ENCODE measurements around the gene TFPI2. TPM values are rescaled to one million over a fixed set of nuclear protein-coding genes. Genes with fewer than 3 reads are reported as not detected.

The TFPI2 gene, protein sequence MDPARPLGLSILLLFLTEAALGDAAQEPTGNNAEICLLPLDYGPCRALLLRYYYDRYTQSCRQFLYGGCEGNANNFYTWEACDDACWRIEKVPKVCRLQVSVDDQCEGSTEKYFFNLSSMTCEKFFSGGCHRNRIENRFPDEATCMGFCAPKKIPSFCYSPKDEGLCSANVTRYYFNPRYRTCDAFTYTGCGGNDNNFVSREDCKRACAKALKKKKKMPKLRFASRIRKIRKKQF
- 1 to 10 TPM; 3.4 to 4.7 TPM for total RNA-seq

DNA sequence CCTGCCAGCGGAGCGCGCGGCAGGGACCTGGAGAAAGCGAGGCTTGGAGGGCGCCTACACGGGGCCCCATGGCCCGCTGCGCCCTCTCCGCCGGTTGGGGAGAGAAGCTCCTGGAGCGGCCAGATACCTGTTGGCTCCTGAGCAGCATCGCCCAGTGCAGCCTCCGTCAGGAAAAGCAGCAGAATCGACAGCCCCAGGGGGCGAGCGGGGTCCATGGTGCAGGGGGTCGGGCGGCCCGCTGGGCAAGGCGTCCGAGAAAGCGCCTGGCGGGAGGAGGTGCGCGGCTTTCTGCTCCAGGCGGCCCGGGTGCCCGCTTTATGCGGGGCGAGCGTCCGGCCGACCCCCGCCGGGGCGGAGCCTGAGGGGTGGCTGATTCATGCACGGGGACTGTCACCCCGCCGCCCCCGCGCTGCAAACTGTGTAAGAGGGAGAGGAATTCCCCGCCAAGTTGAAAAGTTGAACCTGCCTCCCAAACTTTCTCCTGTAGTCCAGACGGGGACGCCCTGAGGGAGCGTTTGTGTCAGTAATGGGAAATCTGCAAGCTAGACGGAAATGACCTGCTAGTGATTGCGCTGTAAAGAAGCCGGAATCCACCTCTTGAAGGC, at the start of gene TFPI2:
TSS of gene TFPI2 (minus strand) at position 290 of the 605 bp plus-strand sequence. CDS start at position 215, 75 bp downstream.

DNA sequence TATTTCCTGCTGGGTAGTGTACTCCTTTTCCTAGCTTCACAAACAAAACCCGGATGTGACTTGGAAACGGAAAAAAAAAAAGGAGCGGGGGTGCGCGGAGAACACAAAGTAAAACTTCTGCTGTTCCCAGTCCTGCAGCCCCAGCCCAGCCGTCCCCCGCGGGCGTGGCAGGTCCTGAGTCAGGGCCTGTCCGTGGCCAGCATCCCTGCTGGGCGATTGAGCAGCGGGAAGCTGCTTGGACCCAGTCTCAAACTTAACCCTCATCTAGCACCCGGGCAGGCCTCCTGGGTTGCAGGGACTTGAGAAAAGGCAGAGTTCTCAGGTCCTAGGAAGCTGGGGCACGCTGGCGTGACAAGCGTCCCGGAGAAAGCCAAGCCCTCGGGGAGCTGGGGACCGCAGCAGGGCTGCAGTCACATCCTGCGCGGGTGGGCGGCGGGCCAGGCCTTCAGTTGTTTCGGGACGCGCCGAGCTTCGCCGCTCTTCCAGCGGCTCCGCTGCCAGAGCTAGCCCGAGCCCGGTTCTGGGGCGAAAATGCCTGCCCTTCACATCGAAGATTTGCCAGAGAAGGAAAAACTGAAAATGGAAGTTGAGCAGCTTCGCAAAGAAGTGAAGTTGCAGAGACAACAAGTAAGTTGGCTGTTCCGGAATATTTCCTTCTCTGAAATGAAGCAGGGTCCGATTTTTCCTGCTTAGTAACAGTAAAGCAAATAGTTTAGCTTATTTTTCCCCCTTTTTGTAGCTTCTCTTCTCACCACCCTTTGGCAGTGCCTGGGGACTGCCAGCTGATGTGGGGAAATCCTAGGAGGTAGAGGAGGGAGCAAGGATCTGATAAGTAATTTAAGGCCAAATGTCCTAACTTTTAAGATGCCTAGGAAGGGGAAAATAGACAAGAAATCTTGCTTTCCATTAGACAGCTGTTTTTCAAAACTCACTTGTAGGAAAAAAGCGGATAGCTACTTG, 31.3 kb upstream of the TFPI2 start, which contains the start of gene GNG11:
TSS of gene GNG11 (plus strand) at position 129 of the 960 bp plus-strand sequence. CDS start at position 532, 403 bp downstream.

DNA sequence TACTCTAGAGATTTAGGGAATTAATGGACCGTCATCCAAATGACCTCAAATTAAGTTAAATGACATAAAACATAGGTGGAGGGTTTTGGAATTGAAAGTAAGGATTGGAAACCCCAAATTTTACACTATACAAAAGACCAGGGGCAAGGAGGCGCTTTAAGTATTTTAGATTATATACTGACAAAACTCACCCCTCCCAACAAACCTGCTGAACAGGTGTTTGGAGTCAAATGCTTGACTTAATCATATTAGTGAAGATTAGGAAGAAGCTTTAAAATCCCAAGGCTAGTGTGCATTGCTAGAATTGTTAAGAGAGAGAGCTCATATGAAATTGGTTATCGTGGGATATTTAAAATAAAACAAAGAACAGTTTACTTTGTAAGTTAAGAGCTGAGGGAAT, 15.7 kb upstream of the TFPI2 start, which contains the start of gene GNGT1:
TSS of gene GNGT1 (plus strand) at position 301 of the 400 bp plus-strand sequence. CDS start 180 bp downstream, outside the sequence.

Small RNAs within 50 kb of the gene (small RNA-seq; reads per million reads assigned to genes)
- gene AC002076.2, result 0 reads per million in 2 donors

Other genes with a start within 250 kb of the TFPI2 start
- gene GNGT1, start 15.8 kb upstream of the TFPI2 start, total RNA-seq, result not detected
- 10 to 100 TPM; 18.6 to 29.3 TPM for gene GNG11, start 31.0 kb upstream of the TFPI2 start, total RNA-seq
- 10 to 100 TPM; 17.2 to 19.6 TPM for gene BET1, start 113.6 kb upstream of the TFPI2 start, total RNA-seq

Data from melanocyte of skin (primary cell).